GM20000 (cell line): ENCODE data around the gene SINHCAF.

Experiments
- DNase-seq: peaks from one replicate; pipeline ENCODE4 v3.0.0; 2012; ENCODE audit warnings: low spot score
- CTCF ChIP-seq: IDR thresholded peaks from 2 replicates; pipeline ENCODE4 v1.5.1; 2012; ENCODE audit warnings: mild to moderate bottlenecking, control low read depth; ENCODE audit errors: extremely low read depth, missing control alignments

The SINHCAF gene

GRCh38 chr12:31312431-31312830, 13.5 kb downstream of the SINHCAF start:
- TF ChIP-seq CTCF, result no peak
- DNase-seq, result no peak

- no peak for DNase-seq
- no peak for TF ChIP-seq CTCF
Observed at GRCh38 chr12:31311634-31312258, 14.2 kb downstream of the SINHCAF start.

- no peak for TF ChIP-seq CTCF
Observed at GRCh38 chr12:31310488-31310887, 15.5 kb downstream of the SINHCAF start.

GRCh38 chr12:31309279-31309678, 16.7 kb downstream of the SINHCAF start:
- no peak for DNase-seq
- no peak for TF ChIP-seq CTCF

More at GRCh38 chr12:31310488-31310887, 15.5 kb downstream of the SINHCAF start:
- DNase-seq, result no peak

GRCh38 chr12:31308116-31308515, 17.8 kb downstream of the SINHCAF start:
- TF ChIP-seq CTCF, result no peak

GRCh38 chr12:31306866-31307265, 19.1 kb downstream of the SINHCAF start:
- no peak for TF ChIP-seq CTCF
- no peak for DNase-seq

More at GRCh38 chr12:31308116-31308515, 17.8 kb downstream of the SINHCAF start:
- DNase-seq, result no peak

- no peak for DNase-seq
- TF ChIP-seq CTCF, result no peak
Observed at GRCh38 chr12:31303466-31303865, 22.5 kb downstream of the SINHCAF start.
